ENCODE measurements around the gene ELL2. TPM values are rescaled to one million over a fixed set of nuclear protein-coding genes. Genes with fewer than 3 reads are reported as not detected.

ELL2 gene
- total RNA-seq, 1 donor from 2014 or later, result 118 TPM

DNA sequence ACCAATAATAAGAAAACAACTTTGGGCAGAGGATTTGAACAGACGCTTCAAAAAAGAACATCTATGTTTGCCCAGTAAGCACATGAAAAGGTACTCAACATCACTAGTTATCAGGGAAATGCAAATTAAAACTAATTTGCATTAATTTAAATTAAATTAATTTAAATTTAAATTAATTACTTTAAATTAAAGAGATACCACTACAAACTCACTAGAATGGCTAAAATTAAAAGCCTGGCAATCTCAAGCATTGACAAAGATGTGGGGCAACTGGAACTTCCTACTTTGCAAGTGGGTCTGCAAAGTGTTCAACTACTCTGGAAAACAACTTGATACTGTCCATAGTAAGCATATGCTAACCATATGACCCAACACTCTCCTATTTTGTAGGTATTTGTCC is 32.1 kb upstream of the ELL2 start:
- Histone ChIP-seq H3K9ac (ENCODE audit: low read length) (no peak overlapping the region), H3K27ac (ENCODE audit: low read depth, low read length) (no peak overlapping the region), H3K9me3 (ENCODE audit: insufficient read depth, low read depth, low read length) (no peaks in the 10 kb centered on the region), H3K4me1 (ENCODE audit: insufficient read depth, low read length) (no peaks in the 10 kb centered on the region), H3K36me3 (ENCODE audit: insufficient read depth, low read length) (no peaks in the 10 kb centered on the region), H3K4me3 (ENCODE audit: insufficient read depth, low read depth, low read length) (no peak overlapping the region), H3K27me3 (ENCODE audit: insufficient read depth, low read length) (no peaks in the 10 kb centered on the region), H4K20me1 (ENCODE audit: insufficient read depth, low read length) (no peaks in the 10 kb centered on the region), H3K4me2 (ENCODE audit: low read length) (no peak overlapping the region), H3K79me2 (ENCODE audit: insufficient read depth, low read length) (no peaks in the 10 kb centered on the region), H2AFZ (ENCODE audit: low read depth, low read length) (no peak overlapping the region)
- Mint-ChIP-seq H3K36me3 (ENCODE audit: low read depth, unreplicated experiment) (no peaks in the 10 kb centered on the region), H3K27me3 (ENCODE audit: low read depth, unreplicated experiment) (no peaks in the 10 kb centered on the region), H3K9me3 (ENCODE audit: unreplicated experiment) (peaks cover under 1% of the 10 kb centered on the region), H3K4me1 (ENCODE audit: low read depth, unreplicated experiment) (peaks cover 2% of the 10 kb centered on the region), H3K27ac (ENCODE audit: unreplicated experiment) (no peak overlapping the region), H3K4me3 (ENCODE audit: unreplicated experiment) (no peak overlapping the region)
- DNase-seq (ENCODE audit: low read depth) (no peak), FAIRE-seq (no peak)
- TF ChIP-seq, protein P1, sequence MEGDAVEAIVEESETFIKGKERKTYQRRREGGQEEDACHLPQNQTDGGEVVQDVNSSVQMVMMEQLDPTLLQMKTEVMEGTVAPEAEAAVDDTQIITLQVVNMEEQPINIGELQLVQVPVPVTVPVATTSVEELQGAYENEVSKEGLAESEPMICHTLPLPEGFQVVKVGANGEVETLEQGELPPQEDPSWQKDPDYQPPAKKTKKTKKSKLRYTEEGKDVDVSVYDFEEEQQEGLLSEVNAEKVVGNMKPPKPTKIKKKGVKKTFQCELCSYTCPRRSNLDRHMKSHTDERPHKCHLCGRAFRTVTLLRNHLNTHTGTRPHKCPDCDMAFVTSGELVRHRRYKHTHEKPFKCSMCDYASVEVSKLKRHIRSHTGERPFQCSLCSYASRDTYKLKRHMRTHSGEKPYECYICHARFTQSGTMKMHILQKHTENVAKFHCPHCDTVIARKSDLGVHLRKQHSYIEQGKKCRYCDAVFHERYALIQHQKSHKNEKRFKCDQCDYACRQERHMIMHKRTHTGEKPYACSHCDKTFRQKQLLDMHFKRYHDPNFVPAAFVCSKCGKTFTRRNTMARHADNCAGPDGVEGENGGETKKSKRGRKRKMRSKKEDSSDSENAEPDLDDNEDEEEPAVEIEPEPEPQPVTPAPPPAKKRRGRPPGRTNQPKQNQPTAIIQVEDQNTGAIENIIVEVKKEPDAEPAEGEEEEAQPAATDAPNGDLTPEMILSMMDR (IDR thresholded peaks at IDR 0.05; ENCODE audit: insufficient read depth, low read depth, low read length), result no peak
- no peak for TF ChIP-seq EZH2 (IDR thresholded peaks at IDR 0.05; ENCODE audit: insufficient read depth, low read length)

DNA sequence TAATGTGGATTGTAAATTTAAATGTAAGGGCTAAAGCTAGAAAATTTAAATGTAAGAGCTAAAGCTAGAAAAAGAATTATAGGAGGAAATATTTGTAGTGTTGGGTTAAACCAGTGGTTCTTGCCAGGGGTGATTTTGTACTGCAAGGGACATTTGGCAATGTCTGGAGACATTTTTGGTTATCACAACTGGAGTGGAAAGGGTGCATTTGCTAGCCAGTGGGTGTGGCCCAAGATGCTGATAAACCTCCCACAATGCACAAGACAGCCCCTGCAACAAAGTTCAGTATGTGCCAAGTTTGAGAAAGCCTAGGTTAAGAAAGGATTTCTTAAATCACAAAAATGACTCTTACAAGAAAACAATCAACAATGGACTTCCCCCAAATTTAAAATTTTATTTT is 31.6 kb upstream of the ELL2 start:
- no peak overlapping the region for H3K4me3 Mint-ChIP-seq (ENCODE audit: unreplicated experiment)
- no peak overlapping the region for H3K4me3 ChIP-seq (ENCODE audit: insufficient read depth, low read depth, low read length)
- no peaks in the 10 kb centered on the region for H3K36me3 Mint-ChIP-seq (ENCODE audit: low read depth, unreplicated experiment)
- H3K9me3 Mint-ChIP-seq (ENCODE audit: unreplicated experiment), result no peaks in the 10 kb centered on the region
- no peak overlapping the region for H3K27ac Mint-ChIP-seq (ENCODE audit: unreplicated experiment)
- no peaks in the 10 kb centered on the region for H3K36me3 ChIP-seq (ENCODE audit: insufficient read depth, low read length)
- no peak overlapping the region for H3K4me2 ChIP-seq (ENCODE audit: low read length)
- H3K9ac ChIP-seq (ENCODE audit: low read length), result no peak overlapping the region
- no peak for DNase-seq (ENCODE audit: low read depth)
- no peaks in the 10 kb centered on the region for H3K79me2 ChIP-seq (ENCODE audit: insufficient read depth, low read length)
- no peak for FAIRE-seq
- H3K4me1 Mint-ChIP-seq (ENCODE audit: low read depth, unreplicated experiment), result peaks cover 2% of the 10 kb centered on the region
- H2AFZ ChIP-seq (ENCODE audit: low read depth, low read length), result no peak overlapping the region
- no peaks in the 10 kb centered on the region for H3K4me1 ChIP-seq (ENCODE audit: insufficient read depth, low read length)
- TF ChIP-seq EZH2 (IDR thresholded peaks at IDR 0.05; ENCODE audit: insufficient read depth, low read length), result no peak
- TF ChIP-seq, protein P1 (IDR thresholded peaks at IDR 0.05; ENCODE audit: insufficient read depth, low read depth, low read length), result no peak
- H3K27me3 ChIP-seq (ENCODE audit: insufficient read depth, low read length), result no peaks in the 10 kb centered on the region
- no peaks in the 10 kb centered on the region for H3K9me3 ChIP-seq (ENCODE audit: insufficient read depth, low read depth, low read length)
- no peaks in the 10 kb centered on the region for H4K20me1 ChIP-seq (ENCODE audit: insufficient read depth, low read length)
- no peak overlapping the region for H3K27ac ChIP-seq (ENCODE audit: low read depth, low read length)
- H3K27me3 Mint-ChIP-seq (ENCODE audit: low read depth, unreplicated experiment), result no peaks in the 10 kb centered on the region

- no peak overlapping the region for H3K4me2 ChIP-seq (ENCODE audit: low read length)
- FAIRE-seq (peak; percentile 26), DNase-seq (ENCODE audit: low read depth) (no peak)
- Mint-ChIP-seq H3K4me3 (ENCODE audit: unreplicated experiment) (no peak overlapping the region), H3K36me3 (ENCODE audit: low read depth, unreplicated experiment) (no peaks in the 10 kb centered on the region), H3K4me1 (ENCODE audit: low read depth, unreplicated experiment) (peaks cover 20% of the 10 kb centered on the region), H3K27me3 (ENCODE audit: low read depth, unreplicated experiment) (no peaks in the 10 kb centered on the region), H3K9me3 (ENCODE audit: unreplicated experiment) (no peaks in the 10 kb centered on the region), H3K27ac (ENCODE audit: unreplicated experiment) (no peak overlapping the region)
- H3K9ac ChIP-seq (ENCODE audit: low read length), result no peak overlapping the region
- H3K79me2 ChIP-seq (ENCODE audit: insufficient read depth, low read length), result no peaks in the 10 kb centered on the region
- no peak overlapping the region for H2AFZ ChIP-seq (ENCODE audit: low read depth, low read length)
- no peaks in the 10 kb centered on the region for H4K20me1 ChIP-seq (ENCODE audit: insufficient read depth, low read length)
- no peaks in the 10 kb centered on the region for H3K27me3 ChIP-seq (ENCODE audit: insufficient read depth, low read length)
- H3K9me3 ChIP-seq (ENCODE audit: insufficient read depth, low read depth, low read length), result no peaks in the 10 kb centered on the region
- no peak overlapping the region for H3K4me3 ChIP-seq (ENCODE audit: insufficient read depth, low read depth, low read length)
- H3K36me3 ChIP-seq (ENCODE audit: insufficient read depth, low read length), result no peaks in the 10 kb centered on the region
- TF ChIP-seq, protein P1 (IDR thresholded peaks at IDR 0.05; ENCODE audit: insufficient read depth, low read depth, low read length), result no peak
- no peak for TF ChIP-seq EZH2 (IDR thresholded peaks at IDR 0.05; ENCODE audit: insufficient read depth, low read length)
- H3K27ac ChIP-seq (ENCODE audit: low read depth, low read length), result no peak overlapping the region
- H3K4me1 ChIP-seq (ENCODE audit: insufficient read depth, low read length), result peaks cover 1% of the 10 kb centered on the region
Observed at GRCh38 chr5:95989283-95990048, 27.8 kb upstream of the ELL2 start.

Data from astrocyte (in vitro differentiated cells and primary cell).